ENCODE results near the gene LGR5. TPM values are rescaled to one million over a fixed set of nuclear protein-coding genes. Genes with fewer than 3 reads are reported as not detected.

Gene LGR5
- total and polyA plus RNA-seq, 2 donors (not counting 1 experiment from before 2014, with no cell fraction given): not detected

DNA sequence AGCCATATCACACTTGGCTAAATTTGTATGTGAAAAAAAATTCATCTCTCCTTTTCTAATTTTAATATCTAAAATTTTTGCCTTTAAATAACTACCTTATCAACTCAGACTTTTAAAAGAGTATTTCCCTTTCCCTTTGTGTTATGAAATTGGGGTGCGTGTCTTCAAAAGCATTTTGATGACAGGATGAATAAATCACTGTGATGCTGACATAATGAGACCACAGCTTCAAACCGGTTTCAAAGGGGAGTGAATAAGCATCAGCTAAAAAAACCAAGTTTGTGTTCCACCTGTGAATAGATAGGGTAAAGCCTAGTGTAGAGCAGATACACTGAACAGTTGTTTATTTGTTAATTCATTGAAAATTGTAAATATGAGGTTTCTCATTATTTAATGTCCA, 85.0 kb downstream of the LGR5 start:
- Histone ChIP-seq H4K20me1 (ENCODE audit: control insufficient read depth, extremely low read depth, insufficient read depth, low read length) (no peaks in the 10 kb centered on the region), H3K27me3 (ENCODE audit: control insufficient read depth, insufficient read depth, low read length) (peaks cover 2% of the 10 kb centered on the region), H3K9ac (ENCODE audit: insufficient read depth, low read length) (no peak overlapping the region), H3K4me3 (replicated peaks in 1 of 4; ENCODE audit: control extremely low read depth in 1 of 4, insufficient read depth in 1 of 4, low read depth in 3 of 4, low read length in 4 of 4) (no peak overlapping the region), H3K9me3 (ENCODE audit: control insufficient read depth, insufficient read depth, low read depth, low read length) (no peaks in the 10 kb centered on the region), H3K36me3 (ENCODE audit: control insufficient read depth, insufficient read depth, low read length) (no peaks in the 10 kb centered on the region), H2AFZ (ENCODE audit: low read length) (no peak overlapping the region), H3K79me2 (ENCODE audit: control insufficient read depth, insufficient read depth, low read length) (no peaks in the 10 kb centered on the region), H3K27ac (ENCODE audit: insufficient read depth, low read length) (no peak overlapping the region), H3K4me2 (ENCODE audit: extremely low read depth, insufficient read depth, low read length) (no peak overlapping the region), H3K4me1 (ENCODE audit: control insufficient read depth, extremely low read depth, insufficient read depth, low read length) (no peaks in the 10 kb centered on the region)
- TF ChIP-seq EZH2 (IDR thresholded peaks at IDR 0.05; ENCODE audit: low read length, missing control alignments): no peak
- TF ChIP-seq, protein P1, sequence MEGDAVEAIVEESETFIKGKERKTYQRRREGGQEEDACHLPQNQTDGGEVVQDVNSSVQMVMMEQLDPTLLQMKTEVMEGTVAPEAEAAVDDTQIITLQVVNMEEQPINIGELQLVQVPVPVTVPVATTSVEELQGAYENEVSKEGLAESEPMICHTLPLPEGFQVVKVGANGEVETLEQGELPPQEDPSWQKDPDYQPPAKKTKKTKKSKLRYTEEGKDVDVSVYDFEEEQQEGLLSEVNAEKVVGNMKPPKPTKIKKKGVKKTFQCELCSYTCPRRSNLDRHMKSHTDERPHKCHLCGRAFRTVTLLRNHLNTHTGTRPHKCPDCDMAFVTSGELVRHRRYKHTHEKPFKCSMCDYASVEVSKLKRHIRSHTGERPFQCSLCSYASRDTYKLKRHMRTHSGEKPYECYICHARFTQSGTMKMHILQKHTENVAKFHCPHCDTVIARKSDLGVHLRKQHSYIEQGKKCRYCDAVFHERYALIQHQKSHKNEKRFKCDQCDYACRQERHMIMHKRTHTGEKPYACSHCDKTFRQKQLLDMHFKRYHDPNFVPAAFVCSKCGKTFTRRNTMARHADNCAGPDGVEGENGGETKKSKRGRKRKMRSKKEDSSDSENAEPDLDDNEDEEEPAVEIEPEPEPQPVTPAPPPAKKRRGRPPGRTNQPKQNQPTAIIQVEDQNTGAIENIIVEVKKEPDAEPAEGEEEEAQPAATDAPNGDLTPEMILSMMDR (conservative IDR thresholded peaks at IDR 0.05 in 1 of 2, IDR thresholded peaks at IDR 0.05 in 1 of 2; ENCODE audit: low read depth in 1 of 2, low read length in 2 of 2): no peak
- no peak for DNase-seq (ENCODE audit: low read depth in 2 of 2)

DNA sequence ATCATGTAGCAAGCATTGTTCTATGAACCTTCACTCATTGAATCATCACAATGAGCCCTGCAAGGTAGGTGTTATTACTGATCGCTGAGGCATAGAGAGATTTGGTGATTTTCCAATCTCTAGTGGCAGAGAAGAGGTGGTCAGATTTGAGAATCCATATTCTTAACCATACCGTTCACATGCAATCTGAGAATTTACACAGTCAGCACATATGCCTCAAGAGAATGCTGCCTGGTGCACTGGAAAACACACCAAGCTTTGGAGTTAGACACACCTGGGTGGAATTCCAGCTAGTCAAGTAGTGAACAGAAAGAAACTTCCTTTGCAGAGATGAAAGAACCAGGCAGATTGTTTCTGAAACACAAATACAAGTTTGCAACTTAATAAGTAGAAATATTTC, 94.1 kb downstream of the LGR5 start:
- Histone ChIP-seq H3K9me3 (ENCODE audit: control insufficient read depth, insufficient read depth, low read depth, low read length) (no peaks in the 10 kb centered on the region), H2AFZ (ENCODE audit: low read length) (no peak overlapping the region), H3K27me3 (ENCODE audit: control insufficient read depth, insufficient read depth, low read length) (no peaks in the 10 kb centered on the region), H3K4me2 (ENCODE audit: extremely low read depth, insufficient read depth, low read length) (no peak overlapping the region), H3K79me2 (ENCODE audit: control insufficient read depth, insufficient read depth, low read length) (no peaks in the 10 kb centered on the region), H3K9ac (ENCODE audit: insufficient read depth, low read length) (no peak overlapping the region), H3K4me3 (replicated peaks in 1 of 4; ENCODE audit: control extremely low read depth in 1 of 4, insufficient read depth in 1 of 4, low read depth in 3 of 4, low read length in 4 of 4) (no peak overlapping the region), H4K20me1 (ENCODE audit: control insufficient read depth, extremely low read depth, insufficient read depth, low read length) (no peaks in the 10 kb centered on the region), H3K36me3 (ENCODE audit: control insufficient read depth, insufficient read depth, low read length) (no peaks in the 10 kb centered on the region), H3K27ac (ENCODE audit: insufficient read depth, low read length) (no peak overlapping the region), H3K4me1 (ENCODE audit: control insufficient read depth, extremely low read depth, insufficient read depth, low read length) (no peaks in the 10 kb centered on the region)
- TF ChIP-seq, protein P1 (conservative IDR thresholded peaks at IDR 0.05 in 1 of 2, IDR thresholded peaks at IDR 0.05 in 1 of 2; ENCODE audit: low read depth in 1 of 2, low read length in 2 of 2): no peak
- no peak for TF ChIP-seq EZH2 (IDR thresholded peaks at IDR 0.05; ENCODE audit: low read length, missing control alignments)
- no peak for DNase-seq (ENCODE audit: low read depth in 2 of 2)

DNA sequence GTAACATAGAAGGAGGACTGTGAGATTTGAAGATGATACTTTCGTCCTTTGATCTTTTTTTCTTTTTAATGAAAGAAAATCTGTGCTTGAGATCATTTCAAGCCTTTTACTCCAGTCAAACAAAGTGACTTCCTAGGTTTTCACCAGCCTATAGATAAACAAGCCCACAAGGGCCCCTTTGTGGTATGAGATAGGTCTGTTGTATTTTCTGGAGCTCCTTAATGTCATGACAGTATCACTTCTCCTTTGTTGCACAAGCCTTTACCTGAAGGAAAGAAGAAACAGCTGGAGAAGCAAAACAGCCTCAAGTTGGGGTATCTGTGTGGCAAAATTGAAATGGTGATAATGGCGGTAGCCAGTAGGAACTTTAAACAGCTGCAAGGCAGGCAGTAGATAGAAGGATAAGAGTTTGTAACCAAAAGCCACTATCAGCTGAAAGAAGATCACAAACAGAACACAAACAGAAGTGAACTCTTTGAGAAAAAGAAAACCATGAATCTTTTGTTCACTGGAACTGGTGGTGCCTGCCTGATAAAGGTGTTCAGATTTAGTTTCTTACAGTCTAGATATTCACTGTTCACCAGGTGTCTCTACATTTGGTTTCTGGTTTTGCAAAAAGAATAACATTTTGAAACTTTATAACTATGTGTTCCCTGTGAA, 96.8 kb downstream of the LGR5 start:
- no peak for DNase-seq (ENCODE audit: low read depth in 2 of 2)
- Histone ChIP-seq H3K9me3 (ENCODE audit: control insufficient read depth, insufficient read depth, low read depth, low read length) (no peaks in the 10 kb centered on the region), H3K36me3 (ENCODE audit: control insufficient read depth, insufficient read depth, low read length) (no peaks in the 10 kb centered on the region), H3K4me1 (ENCODE audit: control insufficient read depth, extremely low read depth, insufficient read depth, low read length) (no peaks in the 10 kb centered on the region), H3K79me2 (ENCODE audit: control insufficient read depth, insufficient read depth, low read length) (no peaks in the 10 kb centered on the region), H3K4me3 (replicated peaks in 1 of 4; ENCODE audit: control extremely low read depth in 1 of 4, insufficient read depth in 1 of 4, low read depth in 3 of 4, low read length in 4 of 4) (no peak overlapping the region), H2AFZ (ENCODE audit: low read length) (no peak overlapping the region), H3K27ac (ENCODE audit: insufficient read depth, low read length) (no peak overlapping the region), H3K27me3 (ENCODE audit: control insufficient read depth, insufficient read depth, low read length) (no peaks in the 10 kb centered on the region), H3K9ac (ENCODE audit: insufficient read depth, low read length) (no peak overlapping the region), H3K4me2 (ENCODE audit: extremely low read depth, insufficient read depth, low read length) (no peak overlapping the region), H4K20me1 (ENCODE audit: control insufficient read depth, extremely low read depth, insufficient read depth, low read length) (no peaks in the 10 kb centered on the region)
- no peak for TF ChIP-seq EZH2 (IDR thresholded peaks at IDR 0.05; ENCODE audit: low read length, missing control alignments)
